Activated naive CD8-positive, alpha-beta T cell treated with anti-CD3 and anti-CD28 coated beads, Interleukin-2, amount 50 U/mL, for 24 hours (primary cell): ENCODE results near the gene FAM50B.

Source experiments
- ATAC-seq: fragments of 150-1000 bp; cut with Tn5 transposase; one replicate; pipeline ENCODE4 v1.10.0; 2021
- DNase-seq: peaks from one replicate; pipeline ENCODE4 v3.0.0; 2021
- H3K27ac Mint-ChIP-seq: one replicate; pipeline ENCODE4 v1.8.0; 2021; ENCODE audit warnings: mild to moderate bottlenecking, mixed read lengths
- H3K27me3 Mint-ChIP-seq: one replicate; pipeline ENCODE4 v1.8.0; 2021; ENCODE audit warnings: mixed read lengths
- H3K36me3 Mint-ChIP-seq: one replicate; pipeline ENCODE4 v1.8.0; 2021; ENCODE audit warnings: low read depth, mixed read lengths
- H3K4me1 Mint-ChIP-seq: one replicate; pipeline ENCODE4 v1.8.0; 2021; ENCODE audit warnings: mixed read lengths
- H3K4me3 Mint-ChIP-seq: one replicate; pipeline ENCODE4 v1.8.0; 2021; ENCODE audit warnings: mild to moderate bottlenecking, moderate library complexity, mixed read lengths
- H3K9me3 Mint-ChIP-seq: one replicate; pipeline ENCODE4 v1.8.0; 2021; ENCODE audit warnings: mixed read lengths

The FAM50B gene

DNA sequence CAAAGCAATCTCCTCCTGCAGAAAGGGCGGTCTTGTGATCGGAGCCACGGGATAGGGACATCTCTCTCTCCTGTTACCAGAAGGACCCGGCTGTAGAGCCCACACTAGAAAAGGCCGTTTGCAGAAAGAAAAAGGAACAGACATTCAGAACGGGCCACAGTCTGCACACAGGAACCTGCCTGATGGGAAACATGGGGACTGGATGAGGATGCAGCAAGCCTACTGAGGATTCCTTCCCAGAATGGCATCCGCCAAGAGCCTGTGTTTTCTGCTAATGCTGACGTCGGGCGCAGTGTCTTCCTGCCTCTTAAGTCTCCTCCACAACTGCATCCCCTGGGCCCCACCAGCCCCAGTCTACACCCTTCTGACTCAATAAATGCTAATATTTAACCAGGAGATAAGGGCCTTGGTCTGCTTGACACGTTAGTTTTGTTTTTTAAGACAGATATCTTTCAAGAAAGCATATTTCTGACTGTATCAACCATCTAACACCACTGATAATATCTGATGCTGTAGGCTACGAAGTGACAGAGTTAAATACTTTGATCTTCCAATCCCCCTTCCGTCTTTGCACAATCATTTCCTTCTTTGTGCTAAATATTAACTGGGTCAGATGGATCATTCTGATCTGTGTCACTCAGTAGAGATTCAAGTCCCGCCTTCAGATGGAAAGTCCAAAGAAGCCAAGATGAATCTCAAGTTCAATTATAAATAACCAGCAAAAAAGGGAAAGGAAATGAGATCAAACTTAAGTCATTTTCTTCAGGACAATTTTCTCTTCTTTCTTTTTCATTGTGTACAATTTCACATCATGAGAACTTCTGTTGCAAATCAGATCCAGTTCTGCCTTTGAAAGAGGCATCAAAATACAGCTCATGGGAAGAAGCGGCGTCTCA lies 20.7 kb downstream of the FAM50B start:
- Mint-ChIP-seq H3K4me3 (no peak overlapping the region), H3K27ac (peak overlapping the region; percentile 3), H3K9me3 (peaks cover 3% of the 10 kb centered on the region), H3K27me3 (peaks cover 10% of the 10 kb centered on the region), H3K4me1 (peaks cover 24% of the 10 kb centered on the region), H3K36me3 (no peaks in the 10 kb centered on the region)
- peak; percentile 42 for ATAC-seq
- no peak for DNase-seq

DNA sequence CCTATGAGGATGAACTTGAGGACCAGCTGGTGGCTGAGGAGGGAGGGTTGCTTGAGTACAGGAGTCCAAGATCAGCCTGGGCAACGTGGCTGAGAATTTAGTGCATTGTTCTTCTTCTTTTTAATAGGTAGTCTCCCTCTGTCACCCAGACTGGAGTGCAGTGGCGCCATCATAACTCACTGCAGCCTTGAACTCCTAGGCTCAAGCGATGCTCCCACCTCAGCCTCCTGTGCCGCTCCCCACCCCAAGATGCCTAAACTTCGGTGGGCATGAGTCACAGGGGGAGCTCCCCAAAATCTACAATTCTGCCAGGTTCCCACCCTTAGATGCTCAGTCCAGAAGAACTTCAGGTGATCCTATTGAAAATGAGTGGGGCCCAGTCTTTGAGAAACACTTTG lies 21.4 kb downstream of the FAM50B start:
- peaks cover 6% of the 10 kb centered on the region for H3K27me3 Mint-ChIP-seq
- H3K4me1 Mint-ChIP-seq = peaks cover 24% of the 10 kb centered on the region
- DNase-seq = no peak
- H3K36me3 Mint-ChIP-seq = no peaks in the 10 kb centered on the region
- peak overlapping the region; percentile 3 for H3K27ac Mint-ChIP-seq
- no peak overlapping the region for H3K4me3 Mint-ChIP-seq
- no peak for ATAC-seq
- no peaks in the 10 kb centered on the region for H3K9me3 Mint-ChIP-seq

GRCh38 chr6:3871515-3871914 lies 22.3 kb downstream of the FAM50B start:
- peaks cover 6% of the 10 kb centered on the region for H3K27me3 Mint-ChIP-seq

DNA sequence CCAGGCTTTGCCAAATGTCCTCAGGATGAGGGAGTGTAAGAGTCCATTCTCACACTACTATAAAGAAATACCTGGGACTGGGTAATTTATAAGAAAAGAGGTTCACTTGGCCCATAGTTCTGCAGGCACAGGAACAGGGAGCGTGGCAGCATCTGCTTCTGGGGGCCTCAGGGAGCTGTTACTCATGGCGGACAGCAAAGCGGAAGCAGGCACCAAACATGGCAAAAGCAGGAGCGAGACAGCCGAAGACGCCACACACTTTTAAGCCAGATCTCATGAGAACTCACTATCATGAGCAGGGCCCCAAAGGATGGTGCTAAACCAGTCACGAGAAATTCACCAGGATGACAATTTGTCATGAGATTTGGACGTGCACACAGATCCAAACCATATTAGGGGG lies 22.8 kb downstream of the FAM50B start:
- no peaks in the 10 kb centered on the region for H3K9me3 Mint-ChIP-seq
- no peak for DNase-seq

More at GRCh38 chr6:3871515-3871914, 22.3 kb downstream of the FAM50B start:
- no peaks in the 10 kb centered on the region for H3K36me3 Mint-ChIP-seq
- H3K4me3 Mint-ChIP-seq = no peak overlapping the region
- H3K4me1 Mint-ChIP-seq = peaks cover 24% of the 10 kb centered on the region
- no peak for ATAC-seq
- H3K27ac Mint-ChIP-seq = no peak overlapping the region
- no peaks in the 10 kb centered on the region for H3K9me3 Mint-ChIP-seq
- no peak for DNase-seq

DNA sequence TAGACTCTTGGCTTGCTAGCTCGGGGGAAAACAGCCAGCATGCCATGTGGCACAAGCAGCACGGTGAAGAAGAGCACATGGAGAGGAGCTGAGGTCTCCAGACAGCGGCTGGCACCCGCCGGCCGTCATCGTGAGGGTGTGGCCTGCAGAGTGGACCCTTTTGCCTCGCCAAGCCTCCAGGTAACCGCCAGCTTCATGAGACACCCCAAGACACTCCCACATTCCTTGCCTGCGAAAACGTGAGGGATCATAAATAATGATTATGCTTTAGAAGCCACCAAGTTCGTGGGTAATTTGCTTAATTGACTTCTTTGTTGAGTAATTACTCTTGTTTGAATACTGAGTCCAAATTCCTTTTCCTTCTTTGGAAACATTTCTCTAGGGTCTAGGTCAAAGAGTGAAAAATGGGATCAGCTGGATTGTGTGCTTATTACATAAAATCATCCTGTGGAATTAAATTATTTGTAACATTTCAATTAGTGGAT lies 23.2 kb downstream of the FAM50B start:
- no peak overlapping the region for H3K4me3 Mint-ChIP-seq
- DNase-seq = no peak

More for the DNA sequence above, 22.8 kb downstream of the FAM50B start:
- Mint-ChIP-seq H3K4me3 (no peak overlapping the region), H3K27ac (no peak overlapping the region), H3K4me1 (peaks cover 24% of the 10 kb centered on the region), H3K36me3 (no peaks in the 10 kb centered on the region), H3K27me3 (peaks cover 4% of the 10 kb centered on the region)
- no peak for ATAC-seq

DNA sequence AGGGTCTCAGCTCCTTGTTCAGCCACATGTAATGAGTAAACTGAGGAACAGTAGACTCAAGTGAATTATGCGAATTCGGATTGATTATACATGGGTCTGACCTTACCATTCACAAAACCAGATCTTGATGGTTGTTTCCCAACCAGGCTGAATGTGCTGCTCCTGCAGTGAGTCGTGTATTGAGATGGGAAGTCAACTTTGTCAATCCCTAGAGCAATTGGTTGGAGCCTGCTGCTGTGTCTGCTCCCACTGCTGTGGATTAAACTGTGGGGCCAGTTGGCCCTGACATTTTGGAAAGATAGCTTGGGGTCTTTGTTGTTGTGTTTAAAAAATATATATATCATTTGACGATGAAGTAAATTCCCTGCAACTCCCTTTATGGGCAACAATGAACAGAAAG lies 23.9 kb downstream of the FAM50B start:
- DNase-seq (no peak), ATAC-seq (no peak)
- Mint-ChIP-seq H3K4me1 (peaks cover 16% of the 10 kb centered on the region), H3K4me3 (no peak overlapping the region), H3K9me3 (no peaks in the 10 kb centered on the region), H3K27ac (no peak overlapping the region), H3K36me3 (no peaks in the 10 kb centered on the region), H3K27me3 (peaks cover 4% of the 10 kb centered on the region)

More for the DNA sequence above, 23.2 kb downstream of the FAM50B start:
- no peaks in the 10 kb centered on the region for H3K36me3 Mint-ChIP-seq
- H3K27me3 Mint-ChIP-seq = peaks cover 4% of the 10 kb centered on the region
- peaks cover 22% of the 10 kb centered on the region for H3K4me1 Mint-ChIP-seq
- no peak for ATAC-seq
- no peak overlapping the region for H3K27ac Mint-ChIP-seq
- no peaks in the 10 kb centered on the region for H3K9me3 Mint-ChIP-seq

DNA sequence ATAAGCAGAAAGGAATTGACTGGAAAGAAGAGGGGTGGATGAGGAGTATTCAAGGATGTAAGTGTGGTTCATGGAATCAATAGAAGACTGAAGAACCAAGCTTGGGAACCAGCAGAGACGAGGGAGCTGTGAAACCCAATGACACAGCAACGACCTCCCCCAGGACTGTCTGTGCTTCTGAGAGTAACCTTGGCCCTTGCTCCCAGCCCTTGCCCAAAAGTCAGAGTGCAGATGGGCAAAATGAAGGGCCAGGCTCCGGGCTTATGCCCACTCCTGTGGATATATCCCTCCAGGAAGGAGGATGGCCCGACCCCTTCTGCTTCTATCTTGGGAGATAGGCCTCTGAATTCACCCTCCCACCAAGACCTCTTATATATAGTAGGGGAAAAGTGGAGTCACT lies 24.9 kb downstream of the FAM50B start:
- no peaks in the 10 kb centered on the region for H3K9me3 Mint-ChIP-seq
- H3K27ac Mint-ChIP-seq = no peak overlapping the region
- no peak for DNase-seq
- H3K4me3 Mint-ChIP-seq = no peak overlapping the region
- H3K27me3 Mint-ChIP-seq = peaks cover 4% of the 10 kb centered on the region
- H3K36me3 Mint-ChIP-seq = no peaks in the 10 kb centered on the region
- H3K4me1 Mint-ChIP-seq = peaks cover 10% of the 10 kb centered on the region
- no peak for ATAC-seq

DNA sequence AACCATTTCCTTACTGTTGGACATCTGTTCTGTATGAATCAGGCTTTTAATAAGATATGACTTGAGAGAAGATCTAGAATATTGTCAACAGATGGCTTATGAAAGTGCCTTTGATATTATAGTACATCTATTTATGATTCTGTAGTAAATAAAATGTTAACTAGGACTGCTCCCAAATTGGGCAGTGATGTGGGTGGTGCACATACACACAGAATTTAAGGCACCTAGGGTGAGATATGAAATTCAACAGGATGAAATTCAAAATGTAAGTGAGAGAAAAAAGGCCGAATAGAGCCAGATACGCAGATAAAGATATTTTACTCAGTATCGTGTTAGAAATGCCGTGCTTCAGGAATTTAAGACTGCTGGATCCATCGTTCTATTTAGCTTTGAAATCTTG lies 26.3 kb downstream of the FAM50B start:
- Mint-ChIP-seq H3K4me3 (no peak overlapping the region), H3K4me1 (no peaks in the 10 kb centered on the region), H3K27me3 (peaks cover 4% of the 10 kb centered on the region), H3K9me3 (no peaks in the 10 kb centered on the region), H3K36me3 (no peaks in the 10 kb centered on the region), H3K27ac (no peak overlapping the region)
- ATAC-seq (no peak), DNase-seq (no peak)

GRCh38 chr6:3876101-3876500 lies 26.9 kb downstream of the FAM50B start:
- no peak for ATAC-seq
- no peak overlapping the region for H3K4me3 Mint-ChIP-seq
- H3K36me3 Mint-ChIP-seq = no peaks in the 10 kb centered on the region
- H3K9me3 Mint-ChIP-seq = no peaks in the 10 kb centered on the region
- H3K4me1 Mint-ChIP-seq = no peaks in the 10 kb centered on the region
- no peak overlapping the region for H3K27ac Mint-ChIP-seq
- H3K27me3 Mint-ChIP-seq = peaks cover 4% of the 10 kb centered on the region
- DNase-seq = no peak

DNA sequence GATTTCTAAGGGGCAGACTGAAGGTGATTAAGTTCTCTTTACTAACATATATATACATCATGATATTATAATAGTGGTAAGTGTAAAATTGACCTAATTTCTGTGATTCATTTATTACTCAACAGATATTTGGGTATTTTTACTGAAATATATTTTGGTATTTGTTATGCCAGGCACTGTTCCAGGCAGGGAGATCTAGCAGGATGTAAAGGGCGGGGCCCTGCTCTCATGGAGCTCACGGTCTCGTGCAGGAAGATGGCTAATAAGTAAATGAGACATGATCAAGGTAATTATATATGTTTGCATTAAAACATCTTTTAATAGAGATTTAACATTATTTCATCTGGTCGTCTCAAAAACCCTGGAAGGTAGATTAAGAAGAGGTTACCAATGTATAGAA lies 27.7 kb downstream of the FAM50B start:
- DNase-seq (no peak), ATAC-seq (no peak)
- peaks cover 4% of the 10 kb centered on the region for H3K27me3 Mint-ChIP-seq
- no peaks in the 10 kb centered on the region for H3K4me1 Mint-ChIP-seq
- no peaks in the 10 kb centered on the region for H3K36me3 Mint-ChIP-seq
- no peak overlapping the region for H3K4me3 Mint-ChIP-seq
- no peaks in the 10 kb centered on the region for H3K9me3 Mint-ChIP-seq
- no peak overlapping the region for H3K27ac Mint-ChIP-seq

DNA sequence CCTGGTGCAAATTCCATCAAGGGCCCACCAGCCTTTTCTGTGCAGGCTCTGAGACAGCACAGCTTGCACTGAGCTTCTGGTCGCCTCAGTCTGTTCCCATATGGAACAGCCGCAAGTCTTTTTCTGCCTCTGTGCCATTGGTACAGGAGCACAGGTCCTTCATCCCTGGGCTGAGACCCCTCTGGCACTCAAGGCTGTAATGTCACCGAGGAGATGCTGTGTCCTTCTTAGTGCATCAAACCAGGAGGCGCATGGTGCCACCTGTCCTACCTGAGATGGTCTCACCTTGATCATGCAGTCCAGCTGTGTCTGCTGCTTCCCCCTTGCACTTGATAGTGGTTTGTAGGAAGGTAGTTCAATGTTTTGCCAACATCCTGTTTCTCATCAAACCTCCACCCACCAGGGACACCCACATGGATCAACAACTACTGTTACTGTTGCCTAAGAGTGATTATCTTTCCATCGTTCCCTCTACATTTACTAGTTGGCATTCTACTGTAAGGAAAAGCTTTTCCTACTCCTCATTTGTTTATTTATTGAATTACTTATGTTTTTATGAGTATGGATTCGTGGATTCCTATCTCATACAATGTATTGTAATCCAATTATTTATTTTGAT lies 29.0 kb downstream of the FAM50B start:
- DNase-seq (no peak), ATAC-seq (no peak)
- H3K9me3 Mint-ChIP-seq = no peaks in the 10 kb centered on the region
- no peak overlapping the region for H3K27ac Mint-ChIP-seq
- H3K36me3 Mint-ChIP-seq = no peaks in the 10 kb centered on the region
- H3K4me3 Mint-ChIP-seq = no peak overlapping the region
- no peaks in the 10 kb centered on the region for H3K4me1 Mint-ChIP-seq
- peaks cover 2% of the 10 kb centered on the region for H3K27me3 Mint-ChIP-seq

GRCh38 chr6:3879194-3879952 lies 30.2 kb downstream of the FAM50B start:
- Mint-ChIP-seq H3K9me3 (no peaks in the 10 kb centered on the region), H3K27me3 (peaks cover 2% of the 10 kb centered on the region), H3K4me1 (no peaks in the 10 kb centered on the region), H3K4me3 (no peak overlapping the region), H3K27ac (no peak overlapping the region), H3K36me3 (no peaks in the 10 kb centered on the region)
- DNase-seq (no peak), ATAC-seq (no peak)

DNA sequence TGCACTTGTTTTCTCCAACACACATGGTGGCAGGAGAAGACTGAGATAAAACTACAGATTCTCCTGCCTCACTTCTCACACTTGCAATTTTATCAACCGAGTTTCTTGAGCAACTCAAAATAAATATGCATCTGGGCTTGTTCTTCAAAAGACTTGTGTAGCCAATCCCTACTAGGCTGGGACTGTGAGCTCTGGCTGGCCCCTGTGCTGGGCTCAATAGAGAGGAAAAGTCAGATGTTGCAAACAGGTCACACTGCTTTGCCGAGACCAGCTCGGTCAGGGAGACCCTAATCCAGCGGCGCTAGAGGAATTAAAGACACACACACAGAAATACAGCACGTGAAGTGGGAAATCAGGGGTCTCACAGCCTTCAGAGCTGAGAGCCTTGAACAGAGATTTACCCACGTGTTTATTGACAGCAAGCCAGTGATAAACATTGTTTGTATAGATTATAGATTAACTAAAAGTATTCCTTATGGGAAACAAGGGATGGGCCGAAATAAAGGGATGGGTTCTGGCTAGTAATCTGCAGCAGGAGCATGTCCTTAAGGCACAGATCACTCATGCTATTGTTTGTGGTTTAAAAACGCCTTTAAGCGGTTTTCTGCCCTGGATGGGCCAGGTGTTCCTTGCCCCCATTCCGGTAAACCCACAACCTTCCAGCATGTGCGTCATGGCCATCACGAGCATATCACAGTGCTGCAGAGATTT lies 32.7 kb downstream of the FAM50B start:
- Mint-ChIP-seq H3K9me3 (no peaks in the 10 kb centered on the region), H3K4me3 (no peak overlapping the region), H3K36me3 (no peaks in the 10 kb centered on the region), H3K27ac (no peak overlapping the region), H3K27me3 (peaks cover 2% of the 10 kb centered on the region), H3K4me1 (no peaks in the 10 kb centered on the region)
- ATAC-seq = no peak
- DNase-seq = no peak

DNA sequence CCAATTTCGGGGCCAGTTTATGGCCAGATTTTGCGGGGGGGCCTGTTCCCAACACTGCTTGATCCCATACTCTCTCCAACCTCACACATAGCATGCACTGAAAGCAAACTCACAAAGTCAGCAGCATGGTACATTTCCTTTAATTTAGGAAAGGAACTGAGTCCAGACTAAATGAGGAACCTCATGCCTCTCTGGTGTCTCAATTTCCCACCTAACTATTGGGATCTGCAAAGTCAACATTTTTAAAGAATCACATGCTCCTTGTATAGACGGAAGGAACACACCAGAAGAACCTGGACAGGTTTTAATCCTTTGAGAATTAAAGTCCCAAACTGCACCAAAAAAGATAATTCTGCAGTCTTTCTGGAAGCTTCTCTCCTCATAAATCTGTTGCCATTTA lies 33.3 kb downstream of the FAM50B start:
- Mint-ChIP-seq H3K4me3 (no peak overlapping the region), H3K9me3 (no peaks in the 10 kb centered on the region), H3K27me3 (peaks cover 2% of the 10 kb centered on the region), H3K4me1 (no peaks in the 10 kb centered on the region), H3K27ac (no peak overlapping the region), H3K36me3 (no peaks in the 10 kb centered on the region)
- no peak for DNase-seq
- ATAC-seq = no peak
